ENCODE results near the gene LYSET.
A peak's percentile ranks its signal among the peaks of the same experiment; 100 is the strongest.
"Not testable (repeated sequence)": the region's sequence is repeated elsewhere in the genome, so short reads cannot be mapped to it uniquely, and the experiment has no call there.

The LYSET gene

GRCh38 chr14:93184391-93185348 is at the start of gene LYSET, which contains the start of gene MOAP1:
LYSET (plus strand) TSS chr14:93185317; CDS start chr14:93185406, 89 bp downstream.
MOAP1 (minus strand) TSS chr14:93184897; CDS start chr14:93184242, 655 bp downstream.
- peak; percentile 87 for DNase-seq (ENCODE audit: low read depth)

GRCh38 chr14:93135399-93135798 is 49.7 kb upstream of the LYSET start:
- DNase-seq (ENCODE audit: low read depth), result no peak

- DNase-seq (ENCODE audit: low read depth), result no peak
These were observed 49.1 kb upstream of the LYSET start for GRCh38 chr14:93136009-93136408.

- DNase-seq (ENCODE audit: low read depth), result not testable (repeated sequence)
These were observed 48.6 kb upstream of the LYSET start for GRCh38 chr14:93136508-93136907.

GRCh38 chr14:93137864-93138263 is 47.3 kb upstream of the LYSET start:
- DNase-seq (ENCODE audit: low read depth), result no peak

GRCh38 chr14:93142854-93143652 is 42.1 kb upstream of the LYSET start:
- no peak for DNase-seq (ENCODE audit: low read depth)

GRCh38 chr14:93146119-93146518 is 39.0 kb upstream of the LYSET start:
- no peak for DNase-seq (ENCODE audit: low read depth)

GRCh38 chr14:93148979-93149378 is 36.1 kb upstream of the LYSET start:
- no peak for DNase-seq (ENCODE audit: low read depth)

- peak; percentile 19 for DNase-seq (ENCODE audit: low read depth)
These were observed 34.6 kb upstream of the LYSET start for GRCh38 chr14:93150227-93151208.

- no peak for DNase-seq (ENCODE audit: low read depth)
These were observed 32.0 kb upstream of the LYSET start for GRCh38 chr14:93153121-93153520.

- DNase-seq (ENCODE audit: low read depth), result no peak
These were observed 29.4 kb upstream of the LYSET start for GRCh38 chr14:93155667-93156066.

GRCh38 chr14:93156693-93157369 is 28.3 kb upstream of the LYSET start:
- DNase-seq (ENCODE audit: low read depth), result no peak

GRCh38 chr14:93158349-93158748 is 26.8 kb upstream of the LYSET start:
- DNase-seq (ENCODE audit: low read depth), result not testable (repeated sequence)

- not testable (repeated sequence) for DNase-seq (ENCODE audit: low read depth)
These were observed 25.3 kb upstream of the LYSET start for GRCh38 chr14:93159625-93160352.

GRCh38 chr14:93160353-93160801 is 24.7 kb upstream of the LYSET start:
- DNase-seq (ENCODE audit: low read depth), result peak; percentile 16

GRCh38 chr14:93161411-93161940 is 23.6 kb upstream of the LYSET start:
- DNase-seq (ENCODE audit: low read depth), result peak; percentile 16

GRCh38 chr14:93163564-93163963 is 21.6 kb upstream of the LYSET start:
- DNase-seq (ENCODE audit: low read depth), result no peak

GRCh38 chr14:93165271-93166265 is 19.5 kb upstream of the LYSET start:
- not testable (repeated sequence) for DNase-seq (ENCODE audit: low read depth)

Data from EH (cell line).